Psoas muscle (tissue), 8 donors: ENCODE results near the gene CAMTA1. TPM values are rescaled to one million over a fixed set of nuclear protein-coding genes. Genes with fewer than 3 reads are reported as not detected.

Experiments used
- ATAC-seq, 4 donors: fragments of 200-7000 bp; cut with Tn5 transposase; one replicate each; pipeline ENCODE4 v1.9.1; 2020; ENCODE audit warnings: moderate library complexity in 3 of 4, mild to moderate bottlenecking in 2 of 4
- DNase-seq, 2 donors: peaks; one replicate each; pipeline ENCODE4 v3.0.0-alpha.2; 2020
- H3K27ac ChIP-seq: fragments of 200-600 bp; one replicate; pipeline ENCODE4 v1.8.0; 2022
- H3K27me3 ChIP-seq, 3 donors: fragments of 200-600 bp in 1 of 3; one replicate each; pipeline versions ENCODE4 v1.6.1 to v1.8.0; 2013 to 2022; ENCODE audit warnings: low read length in 2 of 3, mild to moderate bottlenecking in 2 of 3, moderate library complexity in 1 of 3; ENCODE audit not compliant: insufficient read depth in 3 of 3
- H3K36me3 ChIP-seq, 2 donors: fragments of 200-600 bp in 1 of 2; one replicate each; pipeline versions ENCODE4 v1.6.1 to v1.8.0; 2013 to 2022; ENCODE audit warnings: low read depth in 1 of 2, mild to moderate bottlenecking in 1 of 2, moderate library complexity in 1 of 2; ENCODE audit not compliant: insufficient read depth in 1 of 2
- H3K4me1 ChIP-seq: fragments of 200-600 bp; one replicate; pipeline ENCODE4 v1.8.0; 2022
- H3K4me3 ChIP-seq: fragments of 200-600 bp; one replicate; pipeline ENCODE4 v1.8.0; 2022; ENCODE audit warnings: mild to moderate bottlenecking
- H3K9me3 ChIP-seq: fragments of 200-600 bp; one replicate; pipeline ENCODE4 v1.8.0; 2022
- WGBS, 3 donors: extraction: QIAGEN DNeasy Blood & Tissue Kit; methylation state at CpG; one replicate each; pipeline versions ENCODE4 v1.1.6 to v1.1.7; 2013; 5-methylcytosine and 5-hydroxymethylcytosine counted together
- intact Hi-C, 2 donors: fragments of 100-400 bp; cut with DNase I; formaldehyde crosslinking; loops; one replicate each; pipeline versions ENCODE4 v1.11.0 to v1.14.2; 2022
- polyA plus RNA-seq, 3 donors: library from polyadenylated mRNA; stranded (reverse); fragments of 200-250 nt; gene quantifications; one replicate each; pipeline ENCODE4 v1.2.3, GENCODE V29; 2013
- total RNA-seq, 4 donors: library from RNA; stranded (reverse); fragmentation: NEBNext Ultra II Directional in 2 of 4; extraction: Animal tissue kit (Norgen Biotek cat#: 25700) in 2 of 4; gene quantifications; one replicate each; pipeline versions ENCODE4 v1.2.1 to v1.2.4, GENCODE V29; 2021 to 2023
- TF ChIP-seq, protein P1 (sequence below): fragments of 200-600 bp; IDR thresholded peaks from one replicate; pipeline ENCODE4 v1.8.0; 2022; ENCODE audit warnings: antibody characterized with exemption
- donor health status: healthy with polysubstance abuse.
- donor health status: DM: no; HTN: no; CAD: no; lungs with moderate emphysema.
- donor health status: Bipolar disorder and iron deficiency.
- donor health status: healthy.
- donor health status: DM: yes; HTN: yes; CAD: no.
- donor health status: DM: no; HTN: no; CAD: no.
- donor health status: DM: no; HTN: no; CAD: no.
- donor health status: DM: yes; HTN: yes; CAD: no.

The CAMTA1 gene
- total and polyA plus RNA-seq, 7 donors = 64.6 to 206 (median 76.5) TPM

DNA sequence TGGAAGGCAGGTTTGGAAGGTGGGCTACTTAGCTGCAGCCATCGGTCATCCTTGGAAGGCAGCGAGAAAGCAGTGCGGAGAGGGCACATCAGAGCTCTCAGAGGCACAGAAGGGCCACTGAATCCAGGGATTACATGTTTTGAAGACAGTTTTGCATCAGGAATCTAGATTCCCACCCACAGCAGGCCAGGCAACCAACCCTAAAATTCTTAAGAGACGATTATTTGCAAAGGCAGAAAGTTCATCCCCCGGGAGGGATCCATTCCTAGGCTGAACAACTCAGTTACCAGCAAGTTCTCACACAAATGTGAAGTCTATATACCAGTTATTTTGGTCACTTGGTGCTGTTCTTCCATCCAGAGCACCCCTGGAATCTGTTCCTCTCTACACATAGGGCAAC is 528.6 kb downstream of the CAMTA1 start:
- no peak for ATAC-seq
- H3K9me3 ChIP-seq = peaks cover under 1% of the 10 kb centered on the region
- no peak for DNase-seq
- H3K36me3 ChIP-seq = no peaks in the 10 kb centered on the region
- H3K27me3 ChIP-seq = no peaks in the 10 kb centered on the region
- TF ChIP-seq, protein P1, sequence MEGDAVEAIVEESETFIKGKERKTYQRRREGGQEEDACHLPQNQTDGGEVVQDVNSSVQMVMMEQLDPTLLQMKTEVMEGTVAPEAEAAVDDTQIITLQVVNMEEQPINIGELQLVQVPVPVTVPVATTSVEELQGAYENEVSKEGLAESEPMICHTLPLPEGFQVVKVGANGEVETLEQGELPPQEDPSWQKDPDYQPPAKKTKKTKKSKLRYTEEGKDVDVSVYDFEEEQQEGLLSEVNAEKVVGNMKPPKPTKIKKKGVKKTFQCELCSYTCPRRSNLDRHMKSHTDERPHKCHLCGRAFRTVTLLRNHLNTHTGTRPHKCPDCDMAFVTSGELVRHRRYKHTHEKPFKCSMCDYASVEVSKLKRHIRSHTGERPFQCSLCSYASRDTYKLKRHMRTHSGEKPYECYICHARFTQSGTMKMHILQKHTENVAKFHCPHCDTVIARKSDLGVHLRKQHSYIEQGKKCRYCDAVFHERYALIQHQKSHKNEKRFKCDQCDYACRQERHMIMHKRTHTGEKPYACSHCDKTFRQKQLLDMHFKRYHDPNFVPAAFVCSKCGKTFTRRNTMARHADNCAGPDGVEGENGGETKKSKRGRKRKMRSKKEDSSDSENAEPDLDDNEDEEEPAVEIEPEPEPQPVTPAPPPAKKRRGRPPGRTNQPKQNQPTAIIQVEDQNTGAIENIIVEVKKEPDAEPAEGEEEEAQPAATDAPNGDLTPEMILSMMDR = no peak
- H3K4me1 ChIP-seq = no peaks in the 10 kb centered on the region
- H3K4me3 ChIP-seq = no peak overlapping the region
- intact Hi-C loops = no loop called here
- H3K27ac ChIP-seq = no peak overlapping the region
- 90 to 91% (median 90%) methylated on average over 5 of the region's 5 CpGs for WGBS, 3 donors

- H3K27ac ChIP-seq = no peak overlapping the region
- DNase-seq = no peak
- no peaks in the 10 kb centered on the region for H3K36me3 ChIP-seq
- WGBS, 3 donors = 72 to 84% (median 75%) methylated on average over 4 of the region's 4 CpGs
- TF ChIP-seq, protein P1 = no peak
- no peaks in the 10 kb centered on the region for H3K4me1 ChIP-seq
- intact Hi-C loops = no loop called here
- no peak for ATAC-seq
- H3K4me3 ChIP-seq = no peak overlapping the region
- no peaks in the 10 kb centered on the region for H3K9me3 ChIP-seq
- no peaks in the 10 kb centered on the region for H3K27me3 ChIP-seq
Measured at GRCh38 chr1:7315316-7315715, 530.1 kb downstream of the CAMTA1 start.

- intact Hi-C loops = no loop called here
- H3K27ac ChIP-seq = no peak overlapping the region
- no peaks in the 10 kb centered on the region for H3K4me1 ChIP-seq
- no peak for DNase-seq
- H3K4me3 ChIP-seq = no peak overlapping the region
- TF ChIP-seq, protein P1 = no peak
- no peak for ATAC-seq
- WGBS, 3 donors = 88 to 94% (median 88%) methylated on average over 6 of the region's 6 CpGs
- no peaks in the 10 kb centered on the region for H3K9me3 ChIP-seq
- no peaks in the 10 kb centered on the region for H3K27me3 ChIP-seq
- no peaks in the 10 kb centered on the region for H3K36me3 ChIP-seq
Measured at GRCh38 chr1:7315946-7316345, 530.7 kb downstream of the CAMTA1 start.

DNA sequence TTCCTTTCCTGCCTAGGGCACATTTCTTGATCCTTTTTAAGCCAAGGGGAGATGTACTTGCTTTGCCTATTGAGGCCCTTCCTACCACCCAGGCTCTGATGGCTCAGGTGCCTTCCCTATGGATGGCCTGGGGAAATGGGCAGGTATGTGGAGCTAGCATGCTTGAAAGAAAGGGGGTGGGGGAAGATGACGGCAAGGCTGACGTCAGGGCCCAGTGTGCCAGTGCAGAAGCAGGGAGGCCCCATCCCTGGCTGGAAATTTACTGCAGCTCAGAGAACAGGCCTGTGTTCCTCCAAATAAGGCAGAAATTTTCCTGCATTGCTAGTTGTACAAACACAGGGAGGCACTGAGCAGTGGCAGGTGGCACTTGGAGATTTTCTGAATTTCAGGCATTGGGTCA is 532.6 kb downstream of the CAMTA1 start:
- ATAC-seq (no peak), DNase-seq (no peak)
- Histone ChIP-seq H3K9me3 (no peaks in the 10 kb centered on the region), H3K4me3 (no peak overlapping the region), H3K27ac (no peak overlapping the region), H3K27me3 (no peaks in the 10 kb centered on the region), H3K4me1 (no peaks in the 10 kb centered on the region), H3K36me3 (no peaks in the 10 kb centered on the region)
- WGBS, 3 donors = 83 to 88% (median 84%) methylated on average over 2 of the region's 2 CpGs
- TF ChIP-seq, protein P1 = no peak
- intact Hi-C loops = no loop called here

DNA sequence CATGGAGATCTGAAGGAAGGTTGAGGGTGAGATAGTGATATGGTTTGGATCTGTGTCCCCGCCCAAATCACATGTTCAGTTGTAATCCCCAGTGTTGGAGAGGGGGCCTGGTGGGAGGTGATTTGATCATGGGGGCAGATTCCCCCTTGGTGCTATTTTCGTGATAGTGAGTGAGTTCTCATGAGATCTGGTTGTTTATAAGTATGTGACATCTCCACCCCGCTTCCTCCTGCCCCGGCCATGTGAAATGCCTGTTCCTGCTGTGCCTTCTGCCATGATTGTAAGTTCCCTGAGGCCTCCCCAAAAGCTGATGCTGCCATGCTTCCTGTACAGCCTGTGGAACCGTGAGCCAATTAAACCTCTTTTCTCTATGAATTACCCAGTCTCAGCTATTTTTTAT is 533.9 kb downstream of the CAMTA1 start:
- H3K9me3 ChIP-seq = no peaks in the 10 kb centered on the region
- intact Hi-C loops = no loop called here
- TF ChIP-seq, protein P1 = no peak

More for the DNA sequence above, 533.9 kb downstream of the CAMTA1 start:
- no peaks in the 10 kb centered on the region for H3K36me3 ChIP-seq
- H3K27ac ChIP-seq = no peak overlapping the region
- no peaks in the 10 kb centered on the region for H3K4me1 ChIP-seq
- no peaks in the 10 kb centered on the region for H3K27me3 ChIP-seq
- no peak overlapping the region for H3K4me3 ChIP-seq
- WGBS, 3 donors = 92 to 94% (median 93%) methylated on average over 5 of the region's 5 CpGs
- DNase-seq (no peak), ATAC-seq (no peak)
